ENCODE data around the gene NEAT1. TPM values are rescaled to one million over a fixed set of nuclear protein-coding genes. Genes with fewer than 3 reads are reported as not detected.

NEAT1 gene
- polyA plus RNA-seq (2011; rRNA removed) (72.3 and 83.3 TPM in 2 replicates), polyA minus RNA-seq (2011; rRNA and poly(A)+ RNA removed) (202 and 210 TPM in 2 replicates)

DNA sequence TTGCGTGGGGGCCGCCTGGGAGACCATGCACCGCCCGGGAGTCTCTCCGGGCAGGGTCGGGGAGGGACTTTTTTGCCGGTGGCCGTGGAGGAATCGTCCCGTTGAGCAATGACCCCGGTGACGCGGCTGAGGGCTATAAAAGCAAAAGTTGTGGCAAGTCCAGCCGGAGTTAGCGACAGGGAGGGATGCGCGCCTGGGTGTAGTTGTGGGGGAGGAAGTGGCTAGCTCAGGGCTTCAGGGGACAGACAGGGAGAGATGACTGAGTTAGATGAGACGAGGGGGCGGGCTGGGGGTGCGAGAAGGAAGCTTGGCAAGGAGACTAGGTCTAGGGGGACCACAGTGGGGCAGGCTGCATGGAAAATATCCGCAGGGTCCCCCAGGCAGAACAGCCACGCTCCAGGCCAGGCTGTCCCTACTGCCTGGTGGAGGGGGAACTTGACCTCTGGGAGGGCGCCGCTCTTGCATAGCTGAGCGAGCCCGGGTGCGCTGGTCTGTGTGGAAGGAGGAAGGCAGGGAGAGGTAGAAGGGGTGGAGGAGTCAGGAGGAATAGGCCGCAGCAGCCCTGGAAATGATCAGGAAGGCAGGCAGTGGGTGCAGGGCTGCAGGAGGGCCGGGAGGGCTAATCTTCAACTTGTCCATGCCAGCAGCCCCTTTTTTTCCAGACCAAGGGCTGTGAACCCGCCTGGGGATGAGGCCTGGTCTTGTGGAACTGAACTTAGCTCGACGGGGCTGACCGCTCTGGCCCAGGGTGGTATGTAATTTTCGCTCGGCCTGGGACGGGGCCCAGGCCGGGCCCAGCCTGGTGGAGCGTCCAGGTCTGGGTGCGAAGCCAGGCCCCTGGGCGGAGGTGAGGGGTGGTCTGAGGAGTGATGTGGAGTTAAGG is at the start of gene NEAT1:
Gene NEAT1 (plus strand): TSS at position 166 of the 883 bp plus-strand sequence.
- Histone ChIP-seq H3K27me3 (ENCODE audit: control insufficient read depth, insufficient read depth, low read length) (no peaks in the 10 kb centered on the region), H3K4me3 (ENCODE audit: low read depth, low read length) (peak within 1 kb of the TSS; percentile 97), H3K9me3 (ENCODE audit: control insufficient read depth, insufficient read depth, low read length) (peaks cover 6% of the 10 kb centered on the region; the same call in 1 of the 2 replicates), H3K27ac (ENCODE audit: low read depth, low read length) (peak within 1 kb of the TSS; percentile 100)
- TF ChIP-seq CTCF (IDR thresholded peaks at IDR 0.05; ENCODE audit: low read depth, low read length) = no peak
- no peak for DNase-seq (ENCODE audit: low read depth, low spot score)
- POLR2A ChIA-PET = interaction anchor here (0.5 to 17.0 kb wide), 40 partner anchors 6 to 436 kb away, joined by 3 to 999 read pairs (median 4); partner anchors contain the start of genes DPF2, FAM89B, FRMD8 and MALAT1
- CTCF ChIA-PET = interaction anchor here (0.6 to 1.3 kb wide), 3 partner anchors 85 to 361 kb away, joined by 3 read pairs; no protein-coding TSS in a partner anchor

DNA sequence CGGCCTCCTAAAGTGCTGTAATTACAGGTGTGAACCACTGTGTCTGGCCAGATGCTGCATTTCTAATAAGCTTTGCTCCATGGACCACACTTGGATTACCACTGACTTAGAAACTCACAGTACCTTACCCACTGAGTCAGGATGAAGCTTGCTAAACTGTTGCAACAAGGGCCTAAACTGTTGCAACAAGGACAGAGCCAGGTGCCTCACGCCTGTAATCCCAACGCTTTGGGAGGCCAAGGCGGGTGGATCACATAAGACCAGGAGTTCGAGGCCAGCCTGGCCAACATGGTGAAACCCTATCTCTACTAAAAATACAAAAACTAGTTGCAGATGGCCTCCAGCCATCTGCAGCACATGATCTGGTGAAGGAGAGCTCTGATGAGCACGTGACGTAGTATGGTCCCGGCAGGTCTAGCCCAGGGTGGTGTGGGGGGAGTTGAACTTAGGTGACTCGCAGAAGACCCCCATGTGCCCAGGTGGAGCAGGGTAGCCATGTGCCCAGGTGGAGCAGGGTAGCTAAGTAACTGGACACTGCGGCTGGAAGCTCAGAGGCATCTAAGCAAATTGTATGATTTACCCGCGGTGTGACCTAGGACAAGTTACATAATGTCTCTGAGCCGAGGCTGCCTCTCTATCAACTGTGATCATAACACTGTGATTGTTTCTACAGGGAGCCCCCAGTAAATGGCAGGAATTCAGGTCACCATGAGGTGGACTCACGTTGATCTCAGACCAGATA is 48.6 kb upstream of the NEAT1 start:
- ChIA-PET CTCF (no interaction called here), POLR2A (interaction anchor here (0.7 to 1.2 kb wide), 3 partner anchors 45 to 135 kb away, joined by 3 to 7 read pairs (median 3); no protein-coding TSS in a partner anchor)
- H3K9me3 ChIP-seq (ENCODE audit: control insufficient read depth, insufficient read depth, low read length) = no peaks in the 10 kb centered on the region
- TF ChIP-seq CTCF (IDR thresholded peaks at IDR 0.05; ENCODE audit: low read depth, low read length) = no peak
- no peak overlapping the region for H3K27ac ChIP-seq (ENCODE audit: low read depth, low read length)
- no peak overlapping the region for H3K4me3 ChIP-seq (ENCODE audit: low read depth, low read length)
- DNase-seq (ENCODE audit: low read depth, low spot score) = no peak
- no peaks in the 10 kb centered on the region for H3K27me3 ChIP-seq (ENCODE audit: control insufficient read depth, insufficient read depth, low read length)

DNA sequence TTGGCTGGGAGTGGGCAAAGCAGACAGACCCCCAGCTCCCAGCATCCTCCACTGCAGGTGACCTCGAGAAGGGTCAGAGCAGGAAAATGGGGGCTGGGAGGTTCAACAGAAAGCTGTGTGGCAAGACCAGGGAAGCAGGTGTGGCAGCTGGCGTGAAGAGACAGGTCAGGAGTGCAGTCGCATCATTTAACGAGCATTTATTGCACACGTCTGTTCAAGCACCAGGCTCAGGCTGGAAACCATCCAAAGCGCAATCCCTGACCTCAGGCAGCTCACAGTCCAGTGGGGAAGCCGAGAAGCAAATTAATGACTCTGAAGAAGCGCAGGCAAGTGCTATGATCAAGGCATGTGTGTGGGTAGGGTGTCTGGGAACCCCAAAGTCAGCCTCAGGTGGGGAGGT is 47.6 kb upstream of the NEAT1 start:
- H3K4me3 ChIP-seq (ENCODE audit: low read depth, low read length) = no peak overlapping the region
- CTCF ChIA-PET = no interaction called here
- no peak overlapping the region for H3K27ac ChIP-seq (ENCODE audit: low read depth, low read length)
- H3K27me3 ChIP-seq (ENCODE audit: control insufficient read depth, insufficient read depth, low read length) = no peaks in the 10 kb centered on the region
- H3K9me3 ChIP-seq (ENCODE audit: control insufficient read depth, insufficient read depth, low read length) = no peaks in the 10 kb centered on the region
- POLR2A ChIA-PET = interaction anchor here (0.7 kb wide), 1 partner anchor 132 kb away, joined by 3 read pairs; no protein-coding TSS in a partner anchor
- TF ChIP-seq CTCF (IDR thresholded peaks at IDR 0.05; ENCODE audit: low read depth, low read length) = no peak
- DNase-seq (ENCODE audit: low read depth, low spot score) = no peak

- H3K4me3 ChIP-seq (ENCODE audit: low read depth, low read length) = no peak overlapping the region
- no peaks in the 10 kb centered on the region for H3K9me3 ChIP-seq (ENCODE audit: control insufficient read depth, insufficient read depth, low read length)
- POLR2A ChIA-PET = no interaction called here
- TF ChIP-seq CTCF (IDR thresholded peaks at IDR 0.05; ENCODE audit: low read depth, low read length) = no peak
- no peaks in the 10 kb centered on the region for H3K27me3 ChIP-seq (ENCODE audit: control insufficient read depth, insufficient read depth, low read length)
- CTCF ChIA-PET = interaction anchor here (0.6 to 0.7 kb wide), 2 partner anchors 36 to 41 kb away, joined by 3 to 6 read pairs; no protein-coding TSS in a partner anchor
- no peak overlapping the region for H3K27ac ChIP-seq (ENCODE audit: low read depth, low read length)
- no peak for DNase-seq (ENCODE audit: low read depth, low spot score)
Measured at GRCh38 chr11:65376138-65376713, 46.4 kb upstream of the NEAT1 start.
